Calu3 (cell line): ENCODE data around the gene ANP32B. TPM values are rescaled to one million over a fixed set of nuclear protein-coding genes. Genes with fewer than 3 reads are reported as not detected.

Experiments used
- BruUV-seq: library from RNA; stranded (reverse); fragments of 400-500 nt; replicated peaks from 2 replicates; lab custom pipeline; 2021; lab: Mats Ljungman, UMichigan
- CTCF ChIA-PET: fragments of 300-600 bp; sonication (Branson Sonifier 250); formaldehyde crosslinking; loops from one replicate; lab custom pipeline; 2022; ENCODE audit warnings: antibody characterized with exemption; lab: Charles Lee
- DNase-seq: peaks from one replicate; pipeline ENCODE4 v3.0.0; 2022
- H3K27ac Mint-ChIP-seq: one replicate; pipeline ENCODE4 v1.8.0; 2022; ENCODE audit warnings: mixed read lengths; ENCODE audit not compliant: unreplicated experiment
- H3K27me3 Mint-ChIP-seq: one replicate; pipeline ENCODE4 v1.8.0; 2022; ENCODE audit warnings: mixed read lengths; ENCODE audit not compliant: unreplicated experiment
- H3K36me3 Mint-ChIP-seq: one replicate; pipeline ENCODE4 v1.8.0; 2022; ENCODE audit warnings: mild to moderate bottlenecking, moderate library complexity, mixed read lengths; ENCODE audit not compliant: insufficient read depth, unreplicated experiment
- H3K4me1 Mint-ChIP-seq: one replicate; pipeline ENCODE4 v1.8.0; 2022; ENCODE audit warnings: mild to moderate bottlenecking, low read depth, mixed read lengths; ENCODE audit not compliant: unreplicated experiment
- H3K4me3 Mint-ChIP-seq: one replicate; pipeline ENCODE4 v1.8.0; 2022; ENCODE audit warnings: mild to moderate bottlenecking, low read depth, moderate library complexity, mixed read lengths; ENCODE audit not compliant: unreplicated experiment
- H3K9me3 Mint-ChIP-seq: one replicate; pipeline ENCODE4 v1.8.0; 2022; ENCODE audit warnings: low read depth, mixed read lengths; ENCODE audit not compliant: unreplicated experiment
- intact Hi-C: fragments of 100-400 bp; cut with micrococcal nuclease; formaldehyde crosslinking; loops from one replicate; pipeline ENCODE4 v1.10.0; 2022; ENCODE audit not compliant: unreplicated experiment
- total RNA-seq: library from RNA; stranded (reverse); gene quantifications from 2 replicates; pipeline ENCODE4 v1.2.3, GENCODE V29; 2022
- TF ChIP-seq, protein P1 (sequence below): fragments of 200-600 bp; IDR thresholded peaks from one replicate; pipeline ENCODE4 v1.8.0; 2022; ENCODE audit warnings: antibody characterized with exemption; ENCODE audit not compliant: unreplicated experiment

ANP32B gene
- total RNA-seq, 1 experiment from 2014 or later = 135 TPM

DNA sequence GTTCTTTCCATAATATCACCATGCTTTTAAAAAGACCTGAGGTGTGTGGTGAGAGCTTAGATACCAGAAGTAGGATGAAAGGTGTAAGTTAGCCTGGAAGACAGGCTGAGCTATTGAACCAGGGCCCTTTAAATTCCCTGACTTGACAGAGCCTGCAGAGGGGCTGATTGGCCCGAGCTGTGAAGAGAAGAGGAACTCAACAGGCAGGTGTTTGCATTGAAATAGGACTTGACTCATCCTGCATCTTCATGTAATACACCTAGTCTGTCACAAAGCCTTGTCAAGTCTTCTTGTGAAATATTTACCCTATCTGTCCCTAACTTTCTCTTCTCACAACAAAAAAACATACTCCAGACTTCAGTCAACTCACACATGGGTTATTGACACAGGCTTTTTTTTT, 16.6 kb upstream of the ANP32B start:
- no peak for DNase-seq
- H3K36me3 Mint-ChIP-seq = no peaks in the 10 kb centered on the region
- BruUV-seq = no TSS peak
- TF ChIP-seq, protein P1, sequence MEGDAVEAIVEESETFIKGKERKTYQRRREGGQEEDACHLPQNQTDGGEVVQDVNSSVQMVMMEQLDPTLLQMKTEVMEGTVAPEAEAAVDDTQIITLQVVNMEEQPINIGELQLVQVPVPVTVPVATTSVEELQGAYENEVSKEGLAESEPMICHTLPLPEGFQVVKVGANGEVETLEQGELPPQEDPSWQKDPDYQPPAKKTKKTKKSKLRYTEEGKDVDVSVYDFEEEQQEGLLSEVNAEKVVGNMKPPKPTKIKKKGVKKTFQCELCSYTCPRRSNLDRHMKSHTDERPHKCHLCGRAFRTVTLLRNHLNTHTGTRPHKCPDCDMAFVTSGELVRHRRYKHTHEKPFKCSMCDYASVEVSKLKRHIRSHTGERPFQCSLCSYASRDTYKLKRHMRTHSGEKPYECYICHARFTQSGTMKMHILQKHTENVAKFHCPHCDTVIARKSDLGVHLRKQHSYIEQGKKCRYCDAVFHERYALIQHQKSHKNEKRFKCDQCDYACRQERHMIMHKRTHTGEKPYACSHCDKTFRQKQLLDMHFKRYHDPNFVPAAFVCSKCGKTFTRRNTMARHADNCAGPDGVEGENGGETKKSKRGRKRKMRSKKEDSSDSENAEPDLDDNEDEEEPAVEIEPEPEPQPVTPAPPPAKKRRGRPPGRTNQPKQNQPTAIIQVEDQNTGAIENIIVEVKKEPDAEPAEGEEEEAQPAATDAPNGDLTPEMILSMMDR = no peak
- H3K27me3 Mint-ChIP-seq = peaks cover 42% of the 10 kb centered on the region
- H3K9me3 Mint-ChIP-seq = no peaks in the 10 kb centered on the region
- CTCF ChIA-PET = no interaction called here
- no peak overlapping the region for H3K4me3 Mint-ChIP-seq
- no peaks in the 10 kb centered on the region for H3K4me1 Mint-ChIP-seq
- intact Hi-C loops = no loop called here
- no peak overlapping the region for H3K27ac Mint-ChIP-seq

DNA sequence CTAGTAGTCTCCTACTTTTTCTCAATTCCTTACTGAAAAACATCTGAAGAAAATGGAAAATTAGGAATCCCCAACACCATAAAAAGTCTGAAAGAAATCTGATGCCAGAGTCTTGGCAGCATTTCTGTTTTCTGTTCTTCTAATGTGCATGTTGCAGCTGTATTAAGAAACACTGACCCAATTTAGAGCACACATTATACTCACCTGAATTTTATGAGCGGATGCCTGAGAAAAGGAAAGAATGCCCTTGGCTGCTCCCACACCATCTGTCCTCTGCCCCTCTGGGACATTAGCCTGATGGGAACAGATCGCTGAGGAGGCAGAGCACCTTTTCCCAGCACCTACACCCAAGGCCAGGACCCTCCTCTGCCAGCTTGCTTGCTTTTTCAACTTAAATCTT, 14.1 kb upstream of the ANP32B start:
- Mint-ChIP-seq H3K27ac (no peak overlapping the region), H3K9me3 (no peaks in the 10 kb centered on the region), H3K4me1 (no peaks in the 10 kb centered on the region), H3K4me3 (no peak overlapping the region), H3K27me3 (peaks cover 52% of the 10 kb centered on the region), H3K36me3 (no peaks in the 10 kb centered on the region)
- CTCF ChIA-PET = no interaction called here
- BruUV-seq = no TSS peak
- intact Hi-C loops = no loop called here
- TF ChIP-seq, protein P1 = no peak
- DNase-seq = no peak

DNA sequence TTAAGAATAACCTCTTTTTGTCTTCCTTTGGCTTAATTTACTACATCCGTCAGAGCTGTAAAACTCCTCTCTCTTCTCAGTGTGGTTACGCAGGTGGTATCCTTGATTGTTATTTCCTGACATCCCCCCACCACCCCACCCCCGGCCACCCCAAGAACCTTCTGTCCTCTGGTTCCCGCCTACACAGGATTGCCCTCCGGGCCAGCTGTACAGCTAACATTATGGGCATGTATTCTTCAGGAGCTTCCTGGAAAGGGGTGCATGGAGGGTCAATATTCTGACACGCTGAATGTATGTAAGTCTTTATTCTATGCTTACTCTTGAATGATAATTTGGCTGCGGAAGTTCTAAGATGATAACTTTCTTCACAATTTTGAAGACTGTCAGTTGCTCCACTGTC, 13.0 kb upstream of the ANP32B start:
- H3K27me3 Mint-ChIP-seq = peaks cover 41% of the 10 kb centered on the region
- CTCF ChIA-PET = no interaction called here

DNA sequence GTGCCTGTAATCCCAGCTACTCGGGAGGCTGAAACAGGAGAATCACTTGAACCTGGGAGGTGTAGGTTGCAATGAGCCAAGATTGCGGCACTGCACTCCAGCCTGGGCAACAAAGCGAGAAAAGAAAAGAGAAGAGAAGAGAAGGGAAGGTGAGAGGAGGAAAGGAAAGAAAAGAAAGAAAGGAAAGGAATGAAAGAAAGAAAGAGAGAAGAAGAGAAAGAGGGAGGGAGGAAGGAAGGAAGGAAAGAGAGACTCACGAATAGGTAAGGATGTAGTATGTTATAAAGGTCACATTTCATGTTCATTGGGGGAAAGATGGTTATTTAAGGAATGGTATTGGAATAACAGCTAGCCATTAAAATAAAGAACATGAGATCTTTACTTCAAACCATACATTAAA, 10.4 kb upstream of the ANP32B start:
- H3K27ac Mint-ChIP-seq = no peak overlapping the region
- DNase-seq = no peak
- no peaks in the 10 kb centered on the region for H3K4me1 Mint-ChIP-seq
- H3K4me3 Mint-ChIP-seq = no peak overlapping the region
- TF ChIP-seq, protein P1 = no peak
- H3K27me3 Mint-ChIP-seq = peaks cover 22% of the 10 kb centered on the region
- H3K9me3 Mint-ChIP-seq = peaks cover 2% of the 10 kb centered on the region
- CTCF ChIA-PET = interaction anchor here (0.7 kb wide), 2 partner anchors 10 to 16 kb away, joined by 3 to 8 read pairs; no protein-coding TSS in a partner anchor
- no TSS peak for BruUV-seq
- intact Hi-C loops = no loop called here
- no peaks in the 10 kb centered on the region for H3K36me3 Mint-ChIP-seq

More for the DNA sequence above, 13.0 kb upstream of the ANP32B start:
- H3K4me1 Mint-ChIP-seq = no peaks in the 10 kb centered on the region
- H3K36me3 Mint-ChIP-seq = no peaks in the 10 kb centered on the region
- intact Hi-C loops = no loop called here
- H3K4me3 Mint-ChIP-seq = no peak overlapping the region
- peaks cover under 1% of the 10 kb centered on the region for H3K9me3 Mint-ChIP-seq
- H3K27ac Mint-ChIP-seq = no peak overlapping the region
- no TSS peak for BruUV-seq
- TF ChIP-seq, protein P1 = no peak
- no peak for DNase-seq
